HCT116 (cell line): ENCODE data around the gene PLPPR3. TPM values are rescaled to one million over a fixed set of nuclear protein-coding genes. Genes with fewer than 3 reads are reported as not detected.

ENCODE experiments used
- ATAC-seq: fragments of 200-7000 bp; cut with Tn5 transposase; 2 replicates; pipeline ENCODE4 v1.9.1; 2020; ENCODE audit warnings: mild to moderate bottlenecking, moderate library complexity
- BruUV-seq: library from RNA; stranded (reverse); fragments of 400-500 nt; replicated peaks from 2 replicates; lab custom pipeline; 2021; lab: Mats Ljungman, UMichigan
- CTCF ChIA-PET: fragments of 300-600 bp; sonication (Branson Sonifier 250); formaldehyde crosslinking; loops from one replicate; lab custom pipeline; 2021; ENCODE audit warnings: antibody characterized with exemption; lab: Charles Lee
- POLR2A ChIA-PET: fragments of 300-600, 350-600 bp; sonication (Branson Sonifier 250); formaldehyde crosslinking; loops from one replicate; lab custom pipeline; 2021; ENCODE audit warnings: antibody characterized with exemption; lab: Charles Lee
- RAD21 ChIA-PET, 2 experiments: fragments of 300-600 bp; sonication (Branson Sonifier 250); formaldehyde crosslinking; loops; one replicate each; lab custom pipeline; 2023; ENCODE audit warnings: low total read pairs in 2 of 2; ENCODE audit not compliant: uncharacterized antibody in 2 of 2, unreplicated experiment in 2 of 2, low non-redundant PET in 1 of 2; lab: Charles Lee
- DNase-seq: peaks from one replicate; pipeline ENCODE4 v3.0.0-alpha.2; 2010; ENCODE audit warnings: low read depth, low spot score
- H2AFZ ChIP-seq: fragments of 200-600 bp; shearing (Covaris generic), sonication (generic); 2 replicates; pipeline ENCODE4 v1.6.1; 2017; ENCODE audit warnings: low read depth, mixed run types, mixed read lengths, antibody characterized with exemption, low read length; ENCODE audit not compliant: poor library complexity, severe bottlenecking
- H3K27ac ChIP-seq: 2 replicates; pipeline ENCODE4 v1.5.1; 2012; ENCODE audit warnings: low read depth, low read length
- H3K27me3 ChIP-seq: fragments of 200-600 bp; sonication (generic); 2 replicates; pipeline ENCODE4 v1.6.1; 2016; ENCODE audit warnings: mixed run types, low read length, mixed read lengths; ENCODE audit not compliant: insufficient read depth
- H3K36me3 ChIP-seq, 2 experiments: fragments of 200-500 bp in 1 of 2; fragments of 200-600 bp in 1 of 2; sonication (Bioruptor generic) in 1 of 2; sonication (generic) in 1 of 2; 2 replicates each; pipeline versions ENCODE4 v1.5.1 to v1.6.1; 2014 to 2016; ENCODE audit warnings: low read length in 2 of 2, inconsistent platforms in 1 of 2, mixed read lengths in 1 of 2, mixed run types in 1 of 2; ENCODE audit not compliant: insufficient read depth in 2 of 2, control insufficient read depth in 1 of 2
- H3K4me1 ChIP-seq, 2 experiments: fragments of 200-600 bp in 1 of 2; sonication (generic) in 1 of 2; 2 replicates each; pipeline versions ENCODE4 v1.5.1 to v1.6.1; 2012 to 2017; ENCODE audit warnings: low read length in 2 of 2, inconsistent platforms in 1 of 2, mild to moderate bottlenecking in 1 of 2, mixed read lengths in 1 of 2, mixed run types in 1 of 2, moderate library complexity in 1 of 2; ENCODE audit not compliant: insufficient read depth in 2 of 2, control insufficient read depth in 1 of 2
- H3K4me2 ChIP-seq: fragments of 200-600 bp; sonication (generic); 2 replicates; pipeline ENCODE4 v1.6.1; 2017; ENCODE audit warnings: mixed run types, low read length, mixed read lengths
- H3K4me3 ChIP-seq, 2 experiments: fragments of 200-600 bp in 1 of 2; sonication (generic) in 1 of 2; replicated peaks in 1 of 2; 2 replicates each; pipeline ENCODE4 v1.5.1; 2011 to 2016; ENCODE audit warnings: low read length in 2 of 2, control low read depth in 1 of 2, low read depth in 1 of 2, mild to moderate bottlenecking in 1 of 2, mixed read lengths in 1 of 2, mixed run types in 1 of 2
- H3K79me2 ChIP-seq: fragments of 200-600 bp; sonication (generic); 2 replicates; pipeline ENCODE4 v1.6.1; 2017; ENCODE audit warnings: mild to moderate bottlenecking, mixed run types, low read length, moderate library complexity, mixed read lengths; ENCODE audit not compliant: insufficient read depth
- H3K9ac ChIP-seq: fragments of 200-600 bp; sonication (generic); 2 replicates; pipeline ENCODE4 v1.6.1; 2016; ENCODE audit warnings: low read length, mixed read lengths
- H3K9me2 ChIP-seq: fragments of 200-600 bp; sonication (generic), shearing (Covaris generic); 2 replicates; pipeline ENCODE4 v1.6.1; 2017; ENCODE audit warnings: mixed run types, mild to moderate bottlenecking, moderate library complexity; ENCODE audit not compliant: insufficient read depth
- H3K9me3 ChIP-seq, 2 experiments: fragments of 200-500 bp in 1 of 2; fragments of 200-600 bp in 1 of 2; sonication (Bioruptor generic) in 1 of 2; sonication (generic) in 1 of 2; 2 replicates each; pipeline ENCODE4 v1.6.1; 2014 to 2017; ENCODE audit warnings: low read length in 2 of 2, mixed read lengths in 2 of 2, inconsistent platforms in 1 of 2, low read depth in 1 of 2, mild to moderate bottlenecking in 1 of 2, mixed run types in 1 of 2, moderate library complexity in 1 of 2; ENCODE audit not compliant: control insufficient read depth in 1 of 2, insufficient read depth in 1 of 2
- H4K20me1 ChIP-seq: fragments of 200-600 bp; sonication (generic), shearing (Covaris generic); 2 replicates; pipeline ENCODE4 v1.6.1; 2017; ENCODE audit warnings: mixed run types, mild to moderate bottlenecking, moderate library complexity; ENCODE audit not compliant: insufficient read depth
- ATF3 ChIP-seq: IDR thresholded peaks from 2 replicates; pipeline ENCODE4 v1.6.1; 2012
- CBX3 ChIP-seq: IDR thresholded peaks from 2 replicates; pipeline ENCODE4 v1.6.1; 2012; ENCODE audit warnings: low read depth
- CTCF ChIP-seq, 3 experiments: fragments of 200-600 bp in 1 of 3; sonication (generic) in 1 of 3; IDR thresholded peaks in 2 of 3; conservative IDR thresholded peaks in 1 of 3; 2 replicates each; pipeline ENCODE4 v1.5.1; 2012 to 2017; ENCODE audit warnings: low read depth in 2 of 3, low read length in 2 of 3, antibody characterized with exemption in 1 of 3, borderline replicate concordance in 1 of 3, control low read depth in 1 of 3, mild to moderate bottlenecking in 1 of 3, mixed read lengths in 1 of 3, mixed run types in 1 of 3, moderate library complexity in 1 of 3; ENCODE audit not compliant: insufficient read depth in 1 of 3
- ELF1 ChIP-seq: IDR thresholded peaks from 2 replicates; pipeline ENCODE4 v1.6.1; 2012; ENCODE audit warnings: low read depth, borderline replicate concordance
- EZH2 ChIP-seq: fragments of 200-600 bp; sonication (generic); IDR thresholded peaks from 2 replicates; pipeline ENCODE4 v1.6.1; 2017; ENCODE audit warnings: antibody characterized with exemption, mixed run types
- EZH2phosphoT487 ChIP-seq: fragments of 200-600 bp; IDR thresholded peaks from 2 replicates; pipeline ENCODE4 v1.6.1; 2018; ENCODE audit warnings: antibody characterized with exemption, borderline replicate concordance
- FOSL1 ChIP-seq: IDR thresholded peaks from 2 replicates; pipeline ENCODE4 v1.6.1; 2012; ENCODE audit warnings: low read depth
- JUND ChIP-seq: IDR thresholded peaks from 2 replicates; pipeline ENCODE4 v1.6.1; 2012
- MAX ChIP-seq: IDR thresholded peaks from 2 replicates; pipeline ENCODE4 v1.6.1; 2012
- POLR2AphosphoS5 ChIP-seq: IDR thresholded peaks from 2 replicates; pipeline ENCODE4 v1.6.1; 2011; ENCODE audit warnings: mild to moderate bottlenecking, low read depth, low read length, moderate library complexity
- RAD21 ChIP-seq: IDR thresholded peaks from 2 replicates; pipeline ENCODE4 v1.6.1; 2012; ENCODE audit warnings: low read depth, mild to moderate bottlenecking
- SP1 ChIP-seq: IDR thresholded peaks from 2 replicates; pipeline ENCODE4 v1.6.1; 2012; ENCODE audit warnings: low read depth
- TCF7L2 ChIP-seq: IDR thresholded peaks from 2 replicates; pipeline ENCODE4 v1.7.0; 2011; ENCODE audit warnings: borderline replicate concordance, inconsistent platforms; ENCODE audit not compliant: insufficient read depth, insufficient read length; ENCODE audit errors: extremely low read depth
- YY1 ChIP-seq: IDR thresholded peaks from 2 replicates; pipeline ENCODE4 v1.6.1; 2011; ENCODE audit warnings: low read length, low read depth, moderate library complexity, mild to moderate bottlenecking; ENCODE audit not compliant: insufficient replicate concordance; ENCODE audit errors: extremely low read depth
- ZBTB33 ChIP-seq: IDR thresholded peaks from 2 replicates; pipeline ENCODE4 v1.6.1; 2011; ENCODE audit warnings: mild to moderate bottlenecking, low read length, moderate library complexity; ENCODE audit not compliant: insufficient replicate concordance; ENCODE audit errors: extremely low read depth
- ZFX ChIP-seq: fragments of 450-650 bp; IDR thresholded peaks from 2 replicates; pipeline ENCODE4 v1.6.1; 2017
- ZNF274 ChIP-seq: fragments of 200-500 bp; sonication (Bioruptor generic); IDR thresholded peaks from 2 replicates; pipeline ENCODE4 v1.6.1; 2014; ENCODE audit warnings: mild to moderate bottlenecking, low read depth, low read length, inconsistent platforms
- intact Hi-C: fragments of 100-400 bp; cut with micrococcal nuclease; formaldehyde crosslinking; loops from 2 replicates; pipeline ENCODE4 v1.10.0; 2022
- total RNA-seq: library from RNA; stranded (reverse); gene quantifications from one replicate; pipeline ENCODE4 v1.2.1, GENCODE V29; 2021; ENCODE audit not compliant: unreplicated experiment

PLPPR3 gene
- total RNA-seq, 1 experiment from 2014 or later, result 0.27 TPM

- no peak for TF ChIP-seq FOSL1
- TF ChIP-seq JUND, result no peak
- no peak for TF ChIP-seq EZH2
- no peak for TF ChIP-seq YY1
- no peak for TF ChIP-seq ZNF274
- TF ChIP-seq CBX3, result no peak
- TF ChIP-seq ZFX, result no peak
- TF ChIP-seq RAD21, result no peak
- TF ChIP-seq TCF7L2, result no peak
- Histone ChIP-seq H4K20me1 (no peaks in the 10 kb centered on the region), H3K27me3 (no peaks in the 10 kb centered on the region), H3K36me3 (no peaks in the 10 kb centered on the region), H3K4me2 (no peak overlapping the region), H3K27ac (no peak overlapping the region), H3K4me1 (peaks cover 7 to 9% of the 10 kb centered on the region in 2 experiments; a peak in 3 of 4 replicates), H3K79me2 (no peaks in the 10 kb centered on the region), H3K4me3 (no peak overlapping the region), H2AFZ (no peak overlapping the region), H3K9me3 (no peaks in the 10 kb centered on the region), H3K9ac (no peak overlapping the region), H3K9me2 (no peaks in the 10 kb centered on the region)
- no peak for ATAC-seq
- BruUV-seq, result no TSS peak
- ChIA-PET CTCF (no interaction called here), RAD21 (no interaction called here), POLR2A (no interaction called here)
- intact Hi-C loops, result no loop called here
- no peak for DNase-seq
Observed at GRCh38 chr19:824885-825284, 3.1 kb upstream of the PLPPR3 start.

GRCh38 chr19:823565-824121 lies 1.9 kb upstream of the PLPPR3 start:
- Histone ChIP-seq H3K79me2 (no peaks in the 10 kb centered on the region), H3K27me3 (no peaks in the 10 kb centered on the region), H3K9ac (no peak overlapping the region), H3K4me2 (no peak overlapping the region), H3K4me1 (peaks cover 7 to 9% of the 10 kb centered on the region in 2 experiments; a peak in 3 of 4 replicates), H3K27ac (peak overlapping the region; percentile 13; the same call in 1 of the 2 replicates), H3K4me3 (no peak overlapping the region), H3K36me3 (no peaks in the 10 kb centered on the region), H3K9me3 (no peaks in the 10 kb centered on the region), H4K20me1 (no peaks in the 10 kb centered on the region), H3K9me2 (no peaks in the 10 kb centered on the region), H2AFZ (no peak overlapping the region)
- no TSS peak for BruUV-seq
- DNase-seq (no peak), ATAC-seq (peak; percentile 35; the same call in 1 of the 2 replicates)
- CTCF ChIA-PET, result no interaction called here
- RAD21 ChIA-PET, result no interaction called here
- intact Hi-C loops, result no loop called here
- POLR2A ChIA-PET, result interaction anchor here (0.6 kb wide), 1 partner anchor 10 kb away, joined by 3 read pairs; no protein-coding TSS in a partner anchor
- TF ChIP-seq POLR2AphosphoS5 (no peak), ZBTB33 (no peak), SP1 (no peak), ATF3 (no peak), CTCF (IDR thresholded peaks at IDR 0.05 in 2 of 3, conservative IDR thresholded peaks at IDR 0.05 in 1 of 3; ENCODE audit: borderline replicate concordance in 1 of 3, insufficient read depth in 1 of 3, low read depth in 2 of 3, low read length in 2 of 3) (no peak), MAX (no peak), ELF1 (no peak), EZH2phosphoT487 (no peak), ZNF274 (no peak)
